ENCODE results near the gene ADAM10.

The ADAM10 gene

DNA sequence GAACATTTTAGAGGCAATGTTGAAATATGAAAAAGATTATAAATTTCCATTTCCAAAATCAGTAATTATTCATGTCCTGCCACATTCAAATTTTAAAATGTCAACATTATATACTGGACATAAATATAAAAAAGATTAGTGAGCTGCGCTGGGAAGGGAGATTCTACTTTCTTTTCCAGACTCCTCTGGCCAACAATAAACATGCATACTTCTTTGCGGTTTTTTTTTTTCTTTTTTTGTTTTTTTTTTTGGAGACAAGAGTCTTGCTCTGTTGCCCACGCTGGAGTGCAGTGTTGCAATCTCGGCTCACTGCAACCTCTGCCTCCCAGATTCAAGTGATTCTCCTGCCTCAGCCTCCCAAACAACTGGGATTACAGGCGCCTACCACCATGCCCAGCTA, 105.5 kb downstream of the ADAM10 start:
- Histone ChIP-seq H3K9ac (no peak overlapping the region), H2AFZ (no peak overlapping the region), H3K36me3 (ENCODE audit: control insufficient read depth, insufficient read depth, low read length) (no peaks in the 10 kb centered on the region), H3K4me3 (ENCODE audit: low read depth, low read length) (no peak overlapping the region), H3K79me2 (no peaks in the 10 kb centered on the region), H3K9me3 (ENCODE audit: control insufficient read depth, low read length) (no peaks in the 10 kb centered on the region), H3K4me1 (no peaks in the 10 kb centered on the region), H3K4me2 (ENCODE audit: low read length) (no peak overlapping the region), H3K27ac (no peak overlapping the region), H3K27me3 (ENCODE audit: control insufficient read depth, insufficient read depth, low read length) (no peaks in the 10 kb centered on the region)
- TF ChIP-seq, protein P1, sequence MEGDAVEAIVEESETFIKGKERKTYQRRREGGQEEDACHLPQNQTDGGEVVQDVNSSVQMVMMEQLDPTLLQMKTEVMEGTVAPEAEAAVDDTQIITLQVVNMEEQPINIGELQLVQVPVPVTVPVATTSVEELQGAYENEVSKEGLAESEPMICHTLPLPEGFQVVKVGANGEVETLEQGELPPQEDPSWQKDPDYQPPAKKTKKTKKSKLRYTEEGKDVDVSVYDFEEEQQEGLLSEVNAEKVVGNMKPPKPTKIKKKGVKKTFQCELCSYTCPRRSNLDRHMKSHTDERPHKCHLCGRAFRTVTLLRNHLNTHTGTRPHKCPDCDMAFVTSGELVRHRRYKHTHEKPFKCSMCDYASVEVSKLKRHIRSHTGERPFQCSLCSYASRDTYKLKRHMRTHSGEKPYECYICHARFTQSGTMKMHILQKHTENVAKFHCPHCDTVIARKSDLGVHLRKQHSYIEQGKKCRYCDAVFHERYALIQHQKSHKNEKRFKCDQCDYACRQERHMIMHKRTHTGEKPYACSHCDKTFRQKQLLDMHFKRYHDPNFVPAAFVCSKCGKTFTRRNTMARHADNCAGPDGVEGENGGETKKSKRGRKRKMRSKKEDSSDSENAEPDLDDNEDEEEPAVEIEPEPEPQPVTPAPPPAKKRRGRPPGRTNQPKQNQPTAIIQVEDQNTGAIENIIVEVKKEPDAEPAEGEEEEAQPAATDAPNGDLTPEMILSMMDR (IDR thresholded peaks at IDR 0.05) = no peak

DNA sequence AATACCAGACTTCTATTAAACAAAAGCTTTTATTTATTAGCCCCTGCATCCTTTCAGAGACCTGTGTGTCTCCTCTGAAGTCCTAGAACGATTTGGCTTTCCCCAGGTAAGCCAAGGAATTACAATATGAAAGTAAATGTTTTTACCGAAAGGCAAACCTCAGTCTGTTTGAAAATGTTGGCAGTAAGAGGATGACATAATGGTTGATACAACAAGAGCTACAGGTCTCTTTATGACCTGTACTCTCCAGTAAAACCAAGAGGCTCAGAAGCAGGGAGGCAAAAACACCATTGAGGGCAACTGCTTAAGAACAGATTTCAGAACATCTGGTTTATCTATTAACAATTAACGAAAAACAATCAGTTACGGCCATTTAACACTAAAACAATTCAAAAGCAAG, 107.8 kb downstream of the ADAM10 start:
- Histone ChIP-seq H3K4me3 (ENCODE audit: low read depth, low read length) (no peak overlapping the region), H3K36me3 (ENCODE audit: control insufficient read depth, insufficient read depth, low read length) (no peaks in the 10 kb centered on the region), H3K9ac (no peak overlapping the region), H3K9me3 (ENCODE audit: control insufficient read depth, low read length) (no peaks in the 10 kb centered on the region), H3K4me1 (no peaks in the 10 kb centered on the region), H3K4me2 (ENCODE audit: low read length) (no peak overlapping the region), H3K79me2 (no peaks in the 10 kb centered on the region), H2AFZ (no peak overlapping the region), H3K27ac (no peak overlapping the region), H3K27me3 (ENCODE audit: control insufficient read depth, insufficient read depth, low read length) (no peaks in the 10 kb centered on the region)
- TF ChIP-seq, protein P1 (IDR thresholded peaks at IDR 0.05) = no peak

DNA sequence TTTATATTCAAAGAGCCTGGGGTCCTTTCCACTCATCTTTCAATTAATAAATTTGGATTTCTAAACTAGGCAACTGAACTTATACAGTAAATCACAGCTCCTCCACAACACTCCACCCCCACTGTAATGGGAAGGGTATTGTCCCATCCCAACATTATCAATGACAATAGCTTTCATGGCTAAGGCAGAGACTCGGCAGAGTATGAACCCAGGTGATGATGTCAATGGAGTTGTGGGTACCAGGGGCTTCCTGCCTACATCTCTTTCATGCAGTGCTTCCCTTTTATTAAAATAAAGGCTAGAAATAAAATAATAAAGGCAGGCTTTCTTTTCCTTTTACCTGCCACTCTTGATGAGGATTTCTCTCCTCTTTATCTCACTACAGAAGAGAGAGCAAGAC, 109.5 kb downstream of the ADAM10 start:
- TF ChIP-seq, protein P1 (IDR thresholded peaks at IDR 0.05) = no peak
- H3K79me2 ChIP-seq = no peaks in the 10 kb centered on the region
- no peaks in the 10 kb centered on the region for H3K9me3 ChIP-seq (ENCODE audit: control insufficient read depth, low read length)
- no peak overlapping the region for H3K4me2 ChIP-seq (ENCODE audit: low read length)
- no peaks in the 10 kb centered on the region for H3K27me3 ChIP-seq (ENCODE audit: control insufficient read depth, insufficient read depth, low read length)
- no peak overlapping the region for H2AFZ ChIP-seq
- H3K27ac ChIP-seq = no peak overlapping the region
- no peak overlapping the region for H3K9ac ChIP-seq
- H3K36me3 ChIP-seq (ENCODE audit: control insufficient read depth, insufficient read depth, low read length) = no peaks in the 10 kb centered on the region
- no peaks in the 10 kb centered on the region for H3K4me1 ChIP-seq
- no peak overlapping the region for H3K4me3 ChIP-seq (ENCODE audit: low read depth, low read length)

DNA sequence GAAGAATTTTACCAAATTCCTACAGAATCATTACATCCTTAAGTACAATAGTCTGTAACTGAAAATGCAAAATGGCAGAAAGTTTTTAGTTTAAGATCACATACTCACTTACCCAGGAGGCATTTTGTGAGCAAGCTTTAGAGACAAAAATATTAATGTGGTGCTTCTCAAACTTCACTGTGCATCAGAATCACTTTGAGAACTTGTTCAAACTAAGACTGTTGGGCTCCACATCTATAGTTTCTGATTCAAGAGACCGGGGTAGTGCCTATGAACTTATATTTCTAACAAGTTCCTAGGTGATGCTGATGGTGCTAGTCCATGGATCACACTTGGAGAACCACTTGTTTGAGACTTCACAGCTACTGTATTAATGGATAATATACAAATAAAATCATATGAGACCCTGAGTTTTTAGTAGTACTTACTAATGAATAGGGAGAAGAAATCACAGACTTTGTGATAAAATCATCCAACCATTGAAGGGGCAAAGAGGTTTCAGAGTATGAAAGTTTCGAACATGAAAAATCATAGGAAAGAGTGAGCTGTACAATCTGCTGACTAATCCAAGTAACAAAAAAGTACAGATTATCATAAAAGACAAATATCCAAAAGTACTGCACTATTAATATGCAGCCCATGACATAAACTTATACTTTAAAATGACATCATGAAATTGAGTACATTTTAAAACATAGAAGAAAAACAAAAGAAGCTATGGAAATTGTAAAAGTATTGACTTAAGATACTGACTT, 110.3 kb downstream of the ADAM10 start:
- no peaks in the 10 kb centered on the region for H3K4me1 ChIP-seq
- TF ChIP-seq, protein P1 (IDR thresholded peaks at IDR 0.05) = no peak
- H3K79me2 ChIP-seq = no peaks in the 10 kb centered on the region
- H3K27ac ChIP-seq = no peak overlapping the region
- no peak overlapping the region for H2AFZ ChIP-seq
- H3K4me2 ChIP-seq (ENCODE audit: low read length) = no peak overlapping the region
- H3K4me3 ChIP-seq (ENCODE audit: low read depth, low read length) = no peak overlapping the region
- H3K9me3 ChIP-seq (ENCODE audit: control insufficient read depth, low read length) = no peaks in the 10 kb centered on the region
- H3K9ac ChIP-seq = no peak overlapping the region
- H3K27me3 ChIP-seq (ENCODE audit: control insufficient read depth, insufficient read depth, low read length) = no peaks in the 10 kb centered on the region
- H3K36me3 ChIP-seq (ENCODE audit: control insufficient read depth, insufficient read depth, low read length) = no peaks in the 10 kb centered on the region

DNA sequence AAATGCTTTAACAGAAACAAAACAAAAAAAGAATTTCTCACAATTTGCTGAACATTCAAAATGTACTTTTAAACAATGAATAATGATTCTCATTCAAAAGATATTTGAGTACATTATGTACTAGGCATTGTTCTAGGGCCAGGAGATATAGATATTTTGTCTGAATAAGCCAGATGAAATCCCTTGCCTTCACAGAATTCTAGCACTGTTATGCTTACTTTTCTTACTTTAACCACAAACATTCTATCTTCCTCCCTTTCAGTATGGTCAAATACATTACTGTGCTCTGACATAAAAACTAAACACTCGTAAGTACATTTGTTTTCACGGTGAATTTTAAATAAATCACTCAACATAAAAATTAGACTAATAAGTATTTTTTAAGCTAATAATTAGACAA, 116.7 kb downstream of the ADAM10 start:
- no peaks in the 10 kb centered on the region for H3K27me3 ChIP-seq (ENCODE audit: control insufficient read depth, insufficient read depth, low read length)
- H3K4me1 ChIP-seq = peaks cover 2% of the 10 kb centered on the region
- TF ChIP-seq, protein P1 (IDR thresholded peaks at IDR 0.05) = no peak
- no peak overlapping the region for H3K4me2 ChIP-seq (ENCODE audit: low read length)
- no peaks in the 10 kb centered on the region for H3K79me2 ChIP-seq
- no peak overlapping the region for H3K9ac ChIP-seq
- H3K4me3 ChIP-seq (ENCODE audit: low read depth, low read length) = no peak overlapping the region
- no peak overlapping the region for H2AFZ ChIP-seq
- H3K27ac ChIP-seq = no peak overlapping the region
- H3K36me3 ChIP-seq (ENCODE audit: control insufficient read depth, insufficient read depth, low read length) = no peaks in the 10 kb centered on the region
- no peaks in the 10 kb centered on the region for H3K9me3 ChIP-seq (ENCODE audit: control insufficient read depth, low read length)

All from parathyroid adenoma (tissue), 2 donors.